Muscle of back (tissue), 11 donors: ENCODE results near the gene DARS1. TPM values are rescaled to one million over a fixed set of nuclear protein-coding genes. Genes with fewer than 3 reads are reported as not detected.
A peak's percentile ranks its signal among the peaks of the same experiment; 100 is the strongest.
"Not testable (repeated sequence)": the region's sequence is repeated elsewhere in the genome, so short reads cannot be mapped to it uniquely, and the experiment has no call there.

ENCODE experiments used
- DNase-seq, 3 donors: peaks; one replicate each; pipeline versions ENCODE4 v3.0.0 to v3.0.0-alpha.2; 2013
- polyA plus RNA-seq, 10 donors: library from polyadenylated mRNA; unstranded; fragments of 120-200 nt; gene quantifications; one replicate each; pipeline ENCODE4 v1.2.1, GENCODE V29; 2013; ENCODE audit not compliant: insufficient read length in 10 of 10

The DARS1 gene
- polyA plus RNA-seq, 10 donors = 76.2 to 118 (median 101) TPM

- DNase-seq = no peak
These were observed 92.0 kb downstream of the DARS1 start for GRCh38 chr2:135893374-135893794.

- DNase-seq = peak in 1 of 3 donors; percentile 5
These were observed 94.6 kb downstream of the DARS1 start for GRCh38 chr2:135890835-135891234.

- DNase-seq = no peak
These were observed 95.3 kb downstream of the DARS1 start for GRCh38 chr2:135890149-135890548.

DNA sequence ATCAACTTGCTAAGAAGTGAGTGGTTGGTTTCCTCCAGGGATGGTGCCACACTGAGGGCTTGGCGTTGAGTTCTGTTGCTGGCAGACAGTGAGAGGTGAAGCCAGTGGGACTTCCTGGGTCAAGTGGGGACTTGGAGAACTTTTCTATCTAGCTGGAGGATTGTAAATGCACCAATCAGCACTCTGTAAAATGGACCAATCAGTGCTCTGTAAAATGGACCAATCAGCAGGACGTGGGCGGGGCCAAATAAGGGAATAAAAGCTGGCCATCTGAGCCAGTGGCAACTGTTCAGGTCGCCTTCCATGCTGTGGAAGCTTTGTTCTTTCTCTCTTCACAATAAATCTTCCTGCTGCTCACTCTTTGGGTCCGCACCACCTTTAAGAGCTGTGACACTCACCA, 96.8 kb downstream of the DARS1 start:
- DNase-seq = not testable (repeated sequence)

GRCh38 chr2:135885709-135886108, 99.7 kb downstream of the DARS1 start:
- DNase-seq = no peak

DNA sequence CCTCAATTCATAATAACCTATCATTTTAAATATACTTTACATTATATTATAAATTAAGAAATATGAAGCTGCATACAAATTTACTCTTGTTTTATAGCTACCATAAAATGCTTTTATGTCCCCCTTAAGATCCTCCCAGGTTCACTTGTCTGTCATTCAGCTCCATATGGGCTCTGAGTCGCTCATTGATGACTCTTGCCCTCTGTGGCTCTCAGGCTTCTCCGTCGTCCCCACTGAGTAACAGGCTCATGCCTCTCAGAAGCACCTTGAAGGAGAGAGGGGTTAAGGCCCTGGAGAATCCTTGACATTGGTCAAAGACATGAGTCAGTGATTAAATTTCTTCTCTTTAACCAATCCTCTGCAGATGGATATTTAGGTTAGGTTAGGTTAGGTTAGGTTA, 103.0 kb downstream of the DARS1 start:
- no peak for DNase-seq

DNA sequence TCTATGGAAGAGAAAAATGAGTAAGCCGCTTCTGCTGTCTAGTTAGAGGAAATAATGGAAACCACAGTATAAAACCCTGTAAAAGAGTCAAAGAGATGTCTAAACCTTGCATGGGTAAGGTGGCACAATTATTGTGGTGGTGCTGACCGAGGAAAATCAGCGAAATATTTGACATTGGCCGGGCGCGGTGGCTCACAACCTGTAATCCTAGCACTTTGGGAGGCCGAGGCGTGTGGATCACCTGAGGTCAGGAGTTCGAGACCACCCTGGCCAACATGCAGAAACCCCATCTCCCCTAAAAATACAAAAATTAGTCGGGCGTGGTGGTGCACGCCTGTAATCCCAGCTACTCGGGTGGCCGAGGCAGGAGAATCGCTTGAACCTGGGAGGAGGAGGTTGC, 108.7 kb downstream of the DARS1 start:
- DNase-seq = not testable (repeated sequence)

DNA sequence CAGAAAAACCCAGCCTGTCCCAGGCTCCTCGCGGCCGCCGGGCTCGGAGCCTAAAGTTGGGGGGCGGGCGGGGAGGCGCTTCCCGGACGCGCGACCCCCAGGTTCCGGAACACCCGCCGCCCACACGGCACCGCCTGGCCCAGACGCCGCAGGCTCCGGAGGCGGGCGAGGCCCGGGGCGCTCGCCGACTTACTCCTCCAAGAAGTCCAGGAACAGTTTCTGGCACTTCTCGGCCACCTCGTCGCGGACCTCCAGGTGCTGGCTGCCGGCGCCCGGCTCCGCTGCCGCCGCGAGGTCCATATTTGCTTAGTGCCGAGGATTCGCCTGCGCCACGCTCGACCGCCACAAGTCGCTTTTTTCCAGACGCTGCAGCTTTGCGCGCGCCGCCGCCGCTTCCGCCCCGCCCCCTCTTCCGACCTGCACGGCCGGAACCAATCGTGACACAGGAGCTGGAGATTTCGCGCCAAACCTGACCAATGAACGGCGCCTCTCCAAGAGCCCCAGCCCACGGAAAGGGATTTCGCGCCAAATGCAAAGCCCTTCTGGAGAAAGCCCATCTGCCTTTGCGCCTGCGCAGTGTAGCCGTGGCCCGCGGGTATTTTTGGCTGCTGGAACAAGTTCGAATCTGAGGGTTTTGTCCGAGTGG, 109.2 kb downstream of the DARS1 start, which contains the start of gene MCM6:
Gene MCM6, minus strand, starts transcription at position 378 of the 646 bp plus-strand sequence. Its CDS starts 78 bp downstream, at position 300.
- peak; percentile 99 for DNase-seq

DNA sequence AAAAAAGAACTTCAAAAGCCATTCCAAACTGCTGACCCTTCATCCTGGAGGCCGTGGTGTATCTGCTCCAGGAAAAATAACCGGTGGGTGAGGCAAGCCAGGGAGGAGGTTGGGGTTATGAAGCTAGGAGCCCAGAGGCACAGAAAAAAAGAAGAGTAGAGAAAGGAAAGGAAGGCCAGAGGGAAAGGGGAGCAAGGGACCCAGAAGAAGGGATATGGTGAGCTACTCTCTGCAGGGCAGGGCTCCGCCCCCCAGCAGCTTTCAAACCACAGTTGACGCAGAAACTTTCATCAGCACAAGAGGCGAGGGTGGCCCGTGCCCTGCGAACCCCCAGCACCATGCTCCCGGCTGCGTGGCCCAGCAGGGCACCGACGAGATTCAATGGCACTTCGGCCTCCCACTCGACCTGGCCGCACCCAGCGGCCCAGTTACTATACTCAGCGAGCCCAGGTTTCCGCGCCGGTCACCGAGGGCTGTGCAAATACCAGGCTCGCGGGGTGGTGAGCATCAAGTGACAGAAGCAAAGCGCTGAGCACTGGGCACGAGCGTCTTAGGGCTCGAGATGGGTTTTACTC, 109.8 kb downstream of the DARS1 start:
- DNase-seq = peak in 1 of 3 donors; percentile 23

GRCh38 chr2:135874777-135875365, 110.6 kb downstream of the DARS1 start:
- DNase-seq = no peak

DNA sequence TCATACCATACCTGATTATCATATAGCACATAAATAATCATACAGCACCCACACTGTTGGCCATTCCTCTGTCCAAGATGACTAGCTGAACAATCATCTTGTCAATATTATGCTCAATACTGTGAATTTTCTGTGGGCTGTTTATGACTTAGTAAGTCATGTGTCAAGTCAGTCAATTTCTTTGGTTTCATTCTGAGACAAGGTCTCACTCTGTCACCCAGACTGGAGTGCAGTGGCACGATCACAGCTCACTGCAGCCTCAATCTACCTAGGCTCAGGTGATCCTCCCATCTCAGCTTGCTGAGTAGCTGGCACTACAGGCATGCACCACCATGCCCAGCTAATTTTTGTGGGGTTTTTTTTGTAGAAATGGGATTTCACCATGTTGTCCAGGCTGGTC, 114.9 kb downstream of the DARS1 start:
- no peak for DNase-seq

DNA sequence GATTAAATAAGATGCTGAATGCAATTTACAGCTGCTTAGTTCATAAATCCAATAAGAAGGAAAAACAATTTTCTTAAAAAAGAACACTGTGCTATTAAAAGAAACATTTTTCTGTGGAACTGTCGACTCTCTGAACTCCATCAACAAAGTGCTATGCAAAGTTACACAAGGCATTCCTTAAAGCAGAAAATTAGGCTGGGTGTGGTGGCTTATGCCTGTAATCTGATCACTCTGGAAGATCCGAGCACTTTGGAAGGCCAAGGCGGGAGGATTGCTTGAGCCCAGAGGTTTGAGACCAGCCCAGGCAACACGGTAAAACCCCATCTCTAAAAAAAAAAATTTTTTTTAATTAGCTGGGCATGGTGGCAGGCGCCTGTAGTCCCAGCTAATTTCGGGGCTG, 122.2 kb downstream of the DARS1 start:
- DNase-seq = no peak

- no peak for DNase-seq
These were observed 122.7 kb downstream of the DARS1 start for GRCh38 chr2:135862718-135863117.

Other genes with a start within 250 kb of the DARS1 start
- gene UBXN4, start 243.8 kb downstream of the DARS1 start, polyA plus RNA-seq = 10 to 100 TPM; 66.9 to 94.0 (median 79.6) TPM
- under 1 TPM in 1 of 10 donors, not detected in 9; 0.03 TPM for gene LCT, start 148.4 kb downstream of the DARS1 start, polyA plus RNA-seq
- 10 to 100 TPM; 22.0 to 40.5 (median 26.3) TPM for gene MCM6, start 109.2 kb downstream of the DARS1 start, polyA plus RNA-seq
- 10 to 100 TPM; 28.9 to 47.9 (median 34.0) TPM for gene CXCR4, start 132.5 kb upstream of the DARS1 start, polyA plus RNA-seq